ENCODE data around the gene GOLGA2.
"Not testable (repeated sequence)": the region's sequence is repeated elsewhere in the genome, so short reads cannot be mapped to it uniquely, and the experiment has no call there.

The GOLGA2 gene

DNA sequence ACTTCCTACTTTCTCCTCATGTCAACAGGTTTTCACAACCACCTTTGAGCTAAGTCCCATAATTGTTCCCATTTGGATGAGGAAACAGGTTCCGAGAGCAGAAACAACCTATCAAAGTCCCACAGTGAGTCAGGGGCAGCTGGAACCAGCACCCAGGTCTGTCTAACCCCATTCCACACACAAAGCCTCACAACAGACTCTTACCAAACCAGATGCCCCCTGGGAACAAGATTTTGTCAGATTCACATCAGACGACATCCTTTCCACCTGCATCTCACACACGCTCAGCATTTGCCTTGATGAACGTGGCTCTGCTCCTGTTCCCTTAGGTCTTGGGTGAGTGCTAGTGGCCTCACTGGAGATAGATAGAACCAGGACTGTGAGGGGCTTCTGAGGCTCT lies 17.3 kb upstream of the GOLGA2 start:
- no peak for DNase-seq

- DNase-seq = no peak
These were observed 16.2 kb upstream of the GOLGA2 start for GRCh38 chr9:128292009-128292408.

DNA sequence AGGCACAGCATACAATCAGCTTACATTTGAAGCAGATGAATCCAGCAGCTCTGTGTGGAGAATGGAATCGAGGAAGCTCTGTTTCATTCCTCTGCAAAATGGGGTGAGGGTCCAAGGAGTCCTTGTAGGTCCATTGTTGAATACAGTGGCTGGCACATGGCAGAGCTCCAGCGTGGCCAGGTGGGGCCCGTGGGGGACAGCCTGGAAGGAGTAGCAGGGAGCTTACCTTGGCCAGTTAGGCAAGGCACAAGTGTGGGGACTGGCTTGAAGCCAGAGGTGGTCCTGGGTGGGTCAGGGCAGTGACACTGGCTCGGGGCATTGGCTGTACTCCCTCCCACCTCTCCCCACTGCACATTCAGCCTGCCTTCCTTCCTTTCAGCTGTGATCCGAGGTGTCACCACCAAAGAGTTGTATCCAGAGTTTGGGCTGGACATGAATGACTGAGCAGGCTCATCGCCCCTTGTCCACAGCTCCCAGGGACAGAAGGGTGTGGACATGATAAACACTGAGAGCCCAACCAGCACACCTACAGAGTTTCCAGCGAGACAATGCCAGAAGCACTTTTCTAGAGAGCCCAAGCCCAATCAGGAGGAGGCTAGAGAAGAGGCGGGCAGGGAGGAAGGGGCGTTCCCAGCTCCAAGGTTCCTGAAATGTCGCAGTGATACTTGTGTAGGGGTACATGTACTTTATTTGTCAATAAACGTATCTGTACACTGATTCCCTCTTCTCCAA lies 12.6 kb upstream of the GOLGA2 start:
- no peak for DNase-seq

GRCh38 chr9:128286440-128286839 lies 10.6 kb upstream of the GOLGA2 start:
- no peak for DNase-seq

DNA sequence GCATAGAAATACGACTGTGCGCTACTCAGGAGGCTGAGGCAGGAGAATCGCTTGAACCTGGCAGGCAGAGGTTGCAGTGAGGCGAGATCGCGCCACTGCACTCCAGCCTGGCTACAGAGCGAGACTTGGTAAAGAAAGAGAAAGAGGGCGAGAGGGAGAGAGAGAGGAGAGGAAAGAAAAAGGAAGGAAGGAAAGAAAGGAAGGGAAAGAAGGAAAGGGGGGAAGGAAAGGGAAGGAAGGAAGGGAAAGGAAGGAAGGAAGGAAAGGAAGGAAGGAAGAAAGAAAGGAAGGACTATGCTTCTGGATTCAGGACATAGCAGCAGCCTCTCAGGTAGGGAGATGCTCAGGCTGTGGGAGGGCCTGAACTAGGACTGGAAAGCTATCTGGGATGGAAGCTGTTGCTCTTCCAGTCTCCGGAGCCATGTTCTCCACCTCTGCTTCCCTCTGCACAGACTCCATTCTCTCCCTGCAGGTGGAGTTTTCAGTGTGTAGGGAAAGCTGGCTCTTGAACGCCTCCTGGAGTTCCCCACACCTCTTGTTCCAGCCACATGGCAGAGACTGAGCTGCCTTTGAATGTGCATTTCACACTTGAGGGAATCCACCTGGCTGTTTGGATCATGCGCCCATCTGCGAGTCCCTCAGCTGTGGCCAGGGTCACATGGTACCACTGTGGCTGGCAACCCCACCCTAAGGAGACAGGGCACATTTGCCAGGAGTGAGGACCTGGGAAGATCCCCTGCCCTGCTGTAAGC lies 9.4 kb upstream of the GOLGA2 start:
- no peak for DNase-seq

- no peak for DNase-seq
These were observed 6.7 kb upstream of the GOLGA2 start for GRCh38 chr9:128282500-128282899.

DNA sequence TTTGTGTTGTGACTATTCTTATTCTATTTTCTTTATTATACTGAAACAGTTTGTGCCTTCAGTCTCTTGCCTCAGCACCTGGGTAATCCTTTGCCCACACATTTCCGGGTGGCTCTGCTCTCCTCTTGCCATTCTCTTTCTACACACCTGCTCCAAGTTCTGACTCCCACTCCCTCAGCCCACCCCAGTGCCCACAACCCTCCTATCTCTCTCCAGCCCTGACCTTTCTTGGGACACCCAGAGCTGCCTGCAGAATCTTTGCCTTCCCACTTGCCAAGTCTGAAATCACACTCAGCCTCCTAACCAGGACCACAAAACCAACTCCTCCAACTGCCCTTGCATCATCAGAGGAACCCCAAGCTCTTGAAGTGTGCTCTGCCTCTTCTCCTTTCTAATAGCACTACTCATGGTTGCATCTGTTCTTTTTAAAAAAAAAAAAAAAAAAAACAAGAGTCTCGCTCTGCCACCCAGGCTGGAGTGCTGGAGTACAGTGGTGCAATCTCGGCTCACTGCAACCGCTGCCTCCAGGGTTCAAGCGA lies 4.3 kb upstream of the GOLGA2 start:
- no peak for DNase-seq

GRCh38 chr9:128279088-128280073 lies 3.6 kb upstream of the GOLGA2 start:
- not testable (repeated sequence) for DNase-seq

DNA sequence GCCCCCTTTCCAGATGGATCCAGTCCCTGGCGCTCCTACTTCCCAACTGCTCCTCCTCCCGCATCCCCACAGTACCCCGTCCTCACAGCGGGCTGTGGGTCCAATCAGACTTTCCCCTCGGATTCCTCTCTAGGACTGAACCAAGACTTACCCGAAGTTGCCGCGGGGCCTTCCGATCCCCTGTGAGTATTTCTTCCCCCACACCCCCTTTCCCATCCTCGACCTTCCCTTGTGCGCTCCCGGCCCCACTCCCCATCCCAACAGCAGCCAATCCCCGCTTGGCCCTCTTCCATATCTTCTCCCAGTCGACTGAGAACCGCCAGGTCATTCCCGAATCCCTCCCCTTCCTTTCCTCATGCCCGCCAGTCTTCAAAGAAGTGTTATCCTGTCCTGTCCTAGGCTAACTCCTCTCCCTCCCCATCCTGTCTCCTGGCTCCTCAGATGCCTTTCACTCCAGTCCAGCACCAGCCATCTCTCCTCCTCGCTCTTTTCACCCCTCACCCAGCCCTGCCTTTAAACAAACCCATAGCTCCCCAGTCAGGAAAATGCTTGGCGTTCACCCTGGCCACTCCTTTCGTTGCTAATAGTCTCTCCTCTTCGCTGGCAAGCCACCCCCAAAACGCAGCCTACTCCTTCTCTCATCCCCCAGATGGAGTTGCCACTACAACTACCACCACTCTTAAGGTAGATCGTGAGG lies 915 bp upstream of the GOLGA2 start:
- DNase-seq = no peak

- peak; percentile 100 for DNase-seq
These were observed 284 bp upstream of the GOLGA2 start, which contains the start of gene SWI5 for GRCh38 chr9:128276008-128276573. SWI5 (plus strand) TSS chr9:128276276.

DNA sequence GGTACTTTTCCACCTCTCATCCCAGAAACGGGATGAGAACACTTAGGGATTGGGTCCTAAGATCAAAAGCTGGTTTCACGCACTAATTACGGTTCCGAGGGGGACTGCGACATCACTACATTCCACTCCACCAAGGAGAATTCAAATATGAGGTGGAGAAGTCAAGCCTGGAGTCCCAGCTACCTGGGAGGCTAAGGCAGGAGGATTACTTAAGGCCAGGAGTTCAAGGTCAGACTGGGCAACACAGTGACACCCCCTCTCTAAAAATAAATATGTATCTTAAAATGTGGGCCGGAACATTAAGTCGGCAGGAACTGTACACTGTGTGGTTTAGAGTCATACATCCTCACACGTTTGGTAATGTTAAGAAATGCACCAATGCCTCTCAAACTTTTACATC lies 1.6 kb downstream of the GOLGA2 start:
- no peak for DNase-seq

GRCh38 chr9:128271512-128271911 lies 4.3 kb downstream of the GOLGA2 start:
- DNase-seq = no peak

DNA sequence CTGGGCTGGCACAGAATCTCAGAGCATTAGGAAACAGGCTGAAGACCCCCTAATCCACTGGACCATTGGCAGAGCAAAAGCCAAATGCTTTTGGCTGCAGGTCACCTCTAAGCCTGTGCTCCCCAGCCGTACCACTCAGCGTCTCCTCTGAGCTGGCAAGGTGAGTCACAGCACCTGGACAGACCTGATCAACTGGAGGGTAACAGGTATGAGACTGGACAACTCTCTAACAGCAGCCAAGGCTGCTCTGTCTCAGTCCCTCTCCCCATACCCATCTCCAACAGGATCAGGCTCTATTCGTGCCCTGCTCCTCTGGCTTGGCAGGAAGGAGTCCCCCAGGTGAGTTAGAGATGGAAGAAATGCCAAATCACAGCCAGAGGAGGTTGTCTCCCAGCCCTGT lies 4.7 kb downstream of the GOLGA2 start:
- DNase-seq = no peak

- no peak for DNase-seq
These were observed 8.8 kb downstream of the GOLGA2 start for GRCh38 chr9:128266868-128267590.

DNA sequence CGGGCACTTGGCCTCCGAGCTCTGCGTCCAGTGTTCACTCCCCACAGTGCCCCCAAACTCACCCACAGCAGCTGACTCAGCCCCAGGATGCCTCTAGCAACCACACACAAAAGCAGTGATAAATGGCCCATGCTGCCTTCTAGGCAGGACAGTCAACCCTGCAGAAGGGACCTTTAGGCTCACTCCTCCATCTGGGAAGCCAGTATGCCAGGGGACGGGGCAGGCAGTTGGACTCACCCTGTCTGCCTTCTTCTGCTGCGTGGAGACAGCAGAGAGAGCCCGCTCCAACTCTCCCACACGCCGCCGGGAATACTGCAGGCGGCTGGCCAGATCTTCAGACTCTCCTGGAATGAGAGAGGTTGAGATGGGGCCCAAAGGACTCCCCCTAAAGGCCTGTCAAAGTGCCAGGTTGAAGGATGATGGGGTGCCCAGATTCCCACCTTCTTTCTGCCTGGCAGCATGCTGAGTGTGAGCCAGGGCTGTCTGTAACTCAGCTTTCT lies 10.4 kb downstream of the GOLGA2 start:
- no peak for DNase-seq

DNA sequence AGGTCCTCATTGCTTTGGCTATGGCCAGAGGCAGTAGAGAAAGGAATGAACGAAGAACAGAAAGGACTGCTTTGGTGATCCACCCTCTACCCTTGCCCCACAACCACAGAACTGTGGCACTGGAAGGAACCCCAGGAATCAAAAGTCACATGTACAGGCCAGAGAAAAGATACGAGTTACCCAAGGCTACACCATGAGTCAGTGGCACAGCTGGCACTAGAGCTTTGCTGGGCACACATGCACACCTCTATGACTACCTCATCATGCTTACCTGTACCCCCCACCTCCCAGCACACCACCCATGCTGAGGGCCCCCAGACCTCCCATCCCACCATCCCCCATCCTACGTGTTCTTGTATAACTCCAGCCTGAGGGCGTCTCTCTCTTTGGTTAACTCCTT lies 13.1 kb downstream of the GOLGA2 start:
- no peak for DNase-seq

GRCh38 chr9:128260340-128260739 lies 15.5 kb downstream of the GOLGA2 start:
- no peak for DNase-seq

- DNase-seq = no peak
These were observed 16.7 kb downstream of the GOLGA2 start for GRCh38 chr9:128259156-128259555.

DNA sequence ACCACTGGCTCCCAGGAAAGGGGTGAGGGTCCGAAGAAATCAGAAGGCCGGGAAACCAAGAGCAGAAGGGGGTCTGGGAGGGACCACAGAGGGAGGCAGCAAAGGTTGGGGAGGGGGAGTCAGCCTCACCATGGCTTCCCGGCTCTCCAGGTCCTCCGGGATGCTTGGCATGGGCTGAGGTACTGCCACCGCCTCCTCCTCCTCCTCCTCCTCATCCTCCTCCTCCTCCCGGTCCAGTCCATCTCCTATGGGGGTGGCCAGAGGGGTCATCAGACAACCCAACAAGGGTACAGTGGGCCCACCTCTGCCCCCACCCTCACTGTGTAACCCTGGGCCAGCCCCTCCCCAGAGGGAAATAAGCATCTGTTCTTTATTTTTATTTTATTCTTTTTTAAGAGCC lies 17.5 kb downstream of the GOLGA2 start:
- DNase-seq = no peak

GRCh38 chr9:128257907-128258306 lies 17.9 kb downstream of the GOLGA2 start:
- no peak for DNase-seq

All from activated CD4-positive, alpha-beta T cell treated with anti-CD3 and anti-CD28 coated beads for 1 hour (primary cell).